ENCODE measurements around the gene NOL12. TPM values are rescaled to one million over a fixed set of nuclear protein-coding genes. Genes with fewer than 3 reads are reported as not detected.
"Not testable (repeated sequence)": the region's sequence is repeated elsewhere in the genome, so short reads cannot be mapped to it uniquely, and the experiment has no call there.

Gene NOL12
- total and polyA plus RNA-seq, 2 donors: 26.6 to 32.6 TPM

GRCh38 chr22:37656583-37656982 lies 29.6 kb upstream of the NOL12 start:
- H3K27me3 ChIP-seq (ENCODE audit: control insufficient read depth in 2 of 2, insufficient read depth in 1 of 2, low read length in 1 of 2); H3K9me3 ChIP-seq (ENCODE audit: control insufficient read depth in 2 of 2, insufficient read depth in 1 of 2, low read length in 1 of 2); DNase-seq (ENCODE audit: low read depth in 6 of 9, low spot score in 9 of 9); H3K4me3 ChIP-seq (ENCODE audit: low read length in 2 of 2): not testable (repeated sequence)
- WGBS: 98% methylated on average over 4 of the region's 4 CpGs
- Histone ChIP-seq H3K4me1 (ENCODE audit: control insufficient read depth in 2 of 2, insufficient read depth in 2 of 2, low read length in 2 of 2) (peaks cover 32 to 36% of the 10 kb centered on the region in 2 donors), H3K36me3 (ENCODE audit: control insufficient read depth in 2 of 2, insufficient read depth in 2 of 2, low read length in 1 of 2) (peaks cover 15 to 24% of the 10 kb centered on the region in 2 donors), H3K27ac (ENCODE audit: low read depth in 1 of 2, low read length in 1 of 2) (peak overlapping the region in 1 of 2 donors; percentile 52)

- DNase-seq (ENCODE audit: low read depth in 6 of 9, low spot score in 9 of 9): no peak
- no peaks in the 10 kb centered on the region for H3K27me3 ChIP-seq (ENCODE audit: control insufficient read depth in 2 of 2, insufficient read depth in 1 of 2, low read length in 1 of 2)
- 19% methylated on average over 6 of the region's 6 CpGs for WGBS
- peaks cover 15 to 17% of the 10 kb centered on the region in 2 donors for H3K36me3 ChIP-seq (ENCODE audit: control insufficient read depth in 2 of 2, insufficient read depth in 2 of 2, low read length in 1 of 2)
- peak overlapping the region; percentile 86 to 92 for H3K27ac ChIP-seq (ENCODE audit: low read depth in 1 of 2, low read length in 1 of 2)
- peaks cover 32 to 37% of the 10 kb centered on the region in 2 donors for H3K4me1 ChIP-seq (ENCODE audit: control insufficient read depth in 2 of 2, insufficient read depth in 2 of 2, low read length in 2 of 2)
- no peaks in the 10 kb centered on the region for H3K9me3 ChIP-seq (ENCODE audit: control insufficient read depth in 2 of 2, insufficient read depth in 1 of 2, low read length in 1 of 2)
- H3K4me3 ChIP-seq (ENCODE audit: low read length in 2 of 2): peak overlapping the region; percentile 63 to 77
Measured at GRCh38 chr22:37657590-37658132, 28.5 kb upstream of the NOL12 start.

GRCh38 chr22:37658133-37659065 lies 27.7 kb upstream of the NOL12 start, which contains the start of gene PDXP:
PDXP (plus strand) TSS chr22:37658723; CDS start chr22:37658783, 60 bp downstream.
- peak; percentile 96 to 99 (median 99) for DNase-seq (ENCODE audit: low read depth in 6 of 9, low spot score in 9 of 9)
- WGBS: under 1% methylated on average over 101 of the region's 101 CpGs
- Histone ChIP-seq H3K4me3 (ENCODE audit: low read length in 2 of 2) (peak within 1 kb of the TSS; percentile 71 to 77), H3K4me1 (ENCODE audit: control insufficient read depth in 2 of 2, insufficient read depth in 2 of 2, low read length in 2 of 2) (peaks cover 32 to 37% of the 10 kb centered on the region in 2 donors), H3K27ac (ENCODE audit: low read depth in 1 of 2, low read length in 1 of 2) (peak within 1 kb of the TSS; percentile 86 to 92), H3K9me3 (ENCODE audit: control insufficient read depth in 2 of 2, insufficient read depth in 1 of 2, low read length in 1 of 2) (no peaks in the 10 kb centered on the region), H3K27me3 (ENCODE audit: control insufficient read depth in 2 of 2, insufficient read depth in 1 of 2, low read length in 1 of 2) (no peaks in the 10 kb centered on the region), H3K36me3 (ENCODE audit: control insufficient read depth in 2 of 2, insufficient read depth in 2 of 2, low read length in 1 of 2) (peaks cover 9 to 15% of the 10 kb centered on the region in 2 donors)

- peaks cover 32 to 37% of the 10 kb centered on the region in 2 donors for H3K4me1 ChIP-seq (ENCODE audit: control insufficient read depth in 2 of 2, insufficient read depth in 2 of 2, low read length in 2 of 2)
- peaks cover 2 to 16% of the 10 kb centered on the region in 2 donors for H3K36me3 ChIP-seq (ENCODE audit: control insufficient read depth in 2 of 2, insufficient read depth in 2 of 2, low read length in 1 of 2)
- peak in 2 of 9 donors; percentile 57 to 61 for DNase-seq (ENCODE audit: low read depth in 6 of 9, low spot score in 9 of 9)
- no peaks in the 10 kb centered on the region for H3K27me3 ChIP-seq (ENCODE audit: control insufficient read depth in 2 of 2, insufficient read depth in 1 of 2, low read length in 1 of 2)
- H3K9me3 ChIP-seq (ENCODE audit: control insufficient read depth in 2 of 2, insufficient read depth in 1 of 2, low read length in 1 of 2): no peaks in the 10 kb centered on the region
- 4% methylated on average over 68 of the region's 68 CpGs for WGBS
- peak overlapping the region; percentile 71 to 77 for H3K4me3 ChIP-seq (ENCODE audit: low read length in 2 of 2)
- peak overlapping the region; percentile 44 to 71 for H3K27ac ChIP-seq (ENCODE audit: low read depth in 1 of 2, low read length in 1 of 2)
Measured at GRCh38 chr22:37659066-37659896, 26.9 kb upstream of the NOL12 start.

GRCh38 chr22:37659897-37660708 lies 26.0 kb upstream of the NOL12 start:
- Histone ChIP-seq H3K4me3 (ENCODE audit: low read length in 2 of 2) (peak overlapping the region; percentile 71 to 77), H3K9me3 (ENCODE audit: control insufficient read depth in 2 of 2, insufficient read depth in 1 of 2, low read length in 1 of 2) (no peaks in the 10 kb centered on the region), H3K27me3 (ENCODE audit: control insufficient read depth in 2 of 2, insufficient read depth in 1 of 2, low read length in 1 of 2) (no peaks in the 10 kb centered on the region), H3K27ac (ENCODE audit: low read depth in 1 of 2, low read length in 1 of 2) (peak overlapping the region in 1 of 2 donors; percentile 44), H3K4me1 (ENCODE audit: control insufficient read depth in 2 of 2, insufficient read depth in 2 of 2, low read length in 2 of 2) (peaks cover 32 to 37% of the 10 kb centered on the region in 2 donors), H3K36me3 (ENCODE audit: control insufficient read depth in 2 of 2, insufficient read depth in 2 of 2, low read length in 1 of 2) (peaks cover 3 to 24% of the 10 kb centered on the region in 2 donors)
- WGBS: 87% methylated on average over 14 of the region's 14 CpGs
- DNase-seq (ENCODE audit: low read depth in 6 of 9, low spot score in 9 of 9): no peak

- Histone ChIP-seq H3K9me3 (ENCODE audit: control insufficient read depth in 2 of 2, insufficient read depth in 1 of 2, low read length in 1 of 2) (no peaks in the 10 kb centered on the region), H3K4me1 (ENCODE audit: control insufficient read depth in 2 of 2, insufficient read depth in 2 of 2, low read length in 2 of 2) (peaks cover 32 to 37% of the 10 kb centered on the region in 2 donors), H3K4me3 (ENCODE audit: low read length in 2 of 2) (peak overlapping the region in 1 of 2 donors; percentile 2), H3K36me3 (ENCODE audit: control insufficient read depth in 2 of 2, insufficient read depth in 2 of 2, low read length in 1 of 2) (peaks cover 9 to 30% of the 10 kb centered on the region in 2 donors), H3K27ac (ENCODE audit: low read depth in 1 of 2, low read length in 1 of 2) (peak overlapping the region in 1 of 2 donors; percentile 44), H3K27me3 (ENCODE audit: control insufficient read depth in 2 of 2, insufficient read depth in 1 of 2, low read length in 1 of 2) (no peaks in the 10 kb centered on the region)
- no peak for DNase-seq (ENCODE audit: low read depth in 6 of 9, low spot score in 9 of 9)
- WGBS: 97% methylated on average over 2 of the region's 2 CpGs
Measured at GRCh38 chr22:37660709-37661045, 25.5 kb upstream of the NOL12 start.

GRCh38 chr22:37661160-37661924 lies 24.8 kb upstream of the NOL12 start:
- peaks cover 32 to 37% of the 10 kb centered on the region in 2 donors for H3K4me1 ChIP-seq (ENCODE audit: control insufficient read depth in 2 of 2, insufficient read depth in 2 of 2, low read length in 2 of 2)
- no peak overlapping the region for H3K4me3 ChIP-seq (ENCODE audit: low read length in 2 of 2)
- peak in 2 of 9 donors; percentile 55 to 77 for DNase-seq (ENCODE audit: low read depth in 6 of 9, low spot score in 9 of 9)
- no peaks in the 10 kb centered on the region for H3K27me3 ChIP-seq (ENCODE audit: control insufficient read depth in 2 of 2, insufficient read depth in 1 of 2, low read length in 1 of 2)
- WGBS: 81% methylated on average over 12 of the region's 12 CpGs
- peak overlapping the region; percentile 36 to 44 for H3K27ac ChIP-seq (ENCODE audit: low read depth in 1 of 2, low read length in 1 of 2)
- H3K9me3 ChIP-seq (ENCODE audit: control insufficient read depth in 2 of 2, insufficient read depth in 1 of 2, low read length in 1 of 2): no peaks in the 10 kb centered on the region
- H3K36me3 ChIP-seq (ENCODE audit: control insufficient read depth in 2 of 2, insufficient read depth in 2 of 2, low read length in 1 of 2): peaks cover 15 to 37% of the 10 kb centered on the region in 2 donors
